Hepatocyte (in vitro differentiated cells): ENCODE results near the gene ANKRD2.

Source experiments
- CTCF ChIP-seq: fragments of 200-600 bp; sonication (generic); IDR thresholded peaks from 2 replicates; pipeline ENCODE4 v1.5.1; 2016; ENCODE audit warnings: antibody characterized with exemption, mild to moderate bottlenecking; ENCODE audit not compliant: poor library complexity
- EZH2phosphoT487 ChIP-seq: fragments of 200-600 bp; sonication (generic); IDR thresholded peaks from one replicate; pipeline ENCODE4 v1.6.1; 2018; ENCODE audit warnings: antibody characterized with exemption, mild to moderate bottlenecking, low read depth, moderate library complexity; ENCODE audit not compliant: unreplicated experiment, severe bottlenecking

- no peak for TF ChIP-seq CTCF
- no peak for TF ChIP-seq EZH2phosphoT487
Measured at GRCh38 chr10:97567891-97568290, 4.7 kb upstream of the ANKRD2 start.
